Mesothelial cell of epicardium (in vitro differentiated cells): ENCODE measurements around the gene PTPRN2. TPM values are rescaled to one million over a fixed set of nuclear protein-coding genes. Genes with fewer than 3 reads are reported as not detected.

Source experiments
- DNase-seq, 2 experiments: peaks; one replicate each; pipeline ENCODE4 v3.0.0; 2021; ENCODE audit warnings: low spot score in 2 of 2; ENCODE audit not compliant: unreplicated experiment in 2 of 2
- H3K27ac Mint-ChIP-seq: 2 replicates; pipeline ENCODE4 v1.8.0; 2021; ENCODE audit warnings: mixed read lengths
- H3K27me3 Mint-ChIP-seq: 2 replicates; pipeline ENCODE4 v1.8.0; 2021; ENCODE audit warnings: low read depth, mixed read lengths
- H3K36me3 Mint-ChIP-seq: 2 replicates; pipeline ENCODE4 v1.8.0; 2021; ENCODE audit warnings: mixed read lengths
- H3K4me1 Mint-ChIP-seq: 2 replicates; pipeline ENCODE4 v1.8.0; 2021; ENCODE audit warnings: mixed read lengths
- H3K4me3 Mint-ChIP-seq: 2 replicates; pipeline ENCODE4 v1.8.0; 2021; ENCODE audit warnings: mild to moderate bottlenecking, moderate library complexity, mixed read lengths
- H3K9me3 Mint-ChIP-seq: 2 replicates; pipeline ENCODE4 v1.8.0; 2021; ENCODE audit warnings: mixed read lengths
- total RNA-seq: library from RNA; stranded (reverse); gene quantifications from 3 replicates; pipeline ENCODE4 v1.2.1, GENCODE V29; 2021
- TF ChIP-seq, protein P1 (sequence below): fragments of 200-600 bp; sonication (generic); IDR thresholded peaks from one replicate; pipeline ENCODE4 v1.5.0; 2021; ENCODE audit warnings: antibody characterized with exemption; ENCODE audit not compliant: unreplicated experiment

The PTPRN2 gene
- total RNA-seq, 1 donor from 2014 or later, result 2.2 TPM

DNA sequence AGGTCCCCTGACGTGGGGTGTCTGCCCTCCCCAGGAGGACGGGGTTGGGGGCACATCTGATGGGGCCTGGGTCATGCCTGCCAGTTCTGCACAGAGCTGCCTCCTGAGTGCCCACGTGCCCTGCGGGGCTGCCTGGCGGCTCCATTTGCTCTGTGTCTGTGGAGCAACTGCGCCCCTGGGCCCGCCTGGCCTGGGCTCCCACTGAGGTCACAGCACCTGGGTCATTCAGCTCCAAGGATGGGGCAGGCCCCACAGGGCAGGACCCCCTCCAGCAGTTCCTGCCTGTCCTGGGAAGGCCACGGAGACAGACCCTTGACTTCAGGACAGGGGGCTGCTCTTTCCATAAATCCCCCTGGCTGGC, 590.6 kb downstream of the PTPRN2 start:
- Mint-ChIP-seq H3K27me3 (no peaks in the 10 kb centered on the region), H3K27ac (no peak overlapping the region), H3K4me3 (no peak overlapping the region), H3K36me3 (no peaks in the 10 kb centered on the region), H3K4me1 (no peaks in the 10 kb centered on the region), H3K9me3 (no peaks in the 10 kb centered on the region)
- DNase-seq, result no peak
- TF ChIP-seq, protein P1, sequence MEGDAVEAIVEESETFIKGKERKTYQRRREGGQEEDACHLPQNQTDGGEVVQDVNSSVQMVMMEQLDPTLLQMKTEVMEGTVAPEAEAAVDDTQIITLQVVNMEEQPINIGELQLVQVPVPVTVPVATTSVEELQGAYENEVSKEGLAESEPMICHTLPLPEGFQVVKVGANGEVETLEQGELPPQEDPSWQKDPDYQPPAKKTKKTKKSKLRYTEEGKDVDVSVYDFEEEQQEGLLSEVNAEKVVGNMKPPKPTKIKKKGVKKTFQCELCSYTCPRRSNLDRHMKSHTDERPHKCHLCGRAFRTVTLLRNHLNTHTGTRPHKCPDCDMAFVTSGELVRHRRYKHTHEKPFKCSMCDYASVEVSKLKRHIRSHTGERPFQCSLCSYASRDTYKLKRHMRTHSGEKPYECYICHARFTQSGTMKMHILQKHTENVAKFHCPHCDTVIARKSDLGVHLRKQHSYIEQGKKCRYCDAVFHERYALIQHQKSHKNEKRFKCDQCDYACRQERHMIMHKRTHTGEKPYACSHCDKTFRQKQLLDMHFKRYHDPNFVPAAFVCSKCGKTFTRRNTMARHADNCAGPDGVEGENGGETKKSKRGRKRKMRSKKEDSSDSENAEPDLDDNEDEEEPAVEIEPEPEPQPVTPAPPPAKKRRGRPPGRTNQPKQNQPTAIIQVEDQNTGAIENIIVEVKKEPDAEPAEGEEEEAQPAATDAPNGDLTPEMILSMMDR, result no peak

DNA sequence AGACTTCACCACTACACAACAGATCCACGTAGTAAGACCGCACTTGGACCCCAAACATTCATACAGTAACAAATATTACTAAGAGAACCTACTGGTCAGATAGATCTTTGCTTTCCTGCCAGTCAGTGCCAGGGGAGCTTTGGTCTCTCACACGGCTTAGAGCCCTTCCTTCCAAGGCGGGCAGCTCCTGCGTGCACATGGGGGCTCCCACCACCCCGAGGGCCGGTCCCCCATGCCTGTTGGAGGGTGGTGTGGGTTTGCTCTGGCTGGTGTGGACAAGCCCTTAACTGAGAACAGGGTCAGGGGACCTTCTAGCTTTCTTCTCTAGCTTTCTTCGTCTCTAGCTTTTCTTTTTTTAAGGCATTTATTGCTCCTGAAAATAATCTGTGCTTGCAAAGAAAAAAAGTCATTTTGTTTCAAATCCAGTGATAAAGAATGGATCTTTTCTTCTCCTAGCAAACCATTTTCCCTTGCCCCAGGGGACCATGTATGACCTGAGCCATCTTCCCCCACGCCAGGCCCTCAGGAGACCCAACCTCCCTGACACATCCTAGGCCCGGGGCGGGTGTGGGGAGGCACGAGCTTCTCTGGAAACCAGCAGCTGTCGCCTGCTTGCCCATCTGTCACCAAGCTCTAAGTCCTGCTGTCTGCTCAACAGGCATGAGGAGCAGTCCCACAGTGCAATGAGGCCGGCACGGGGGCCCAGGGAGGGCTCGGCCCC, 591.1 kb downstream of the PTPRN2 start:
- Mint-ChIP-seq H3K27ac (no peak overlapping the region), H3K4me1 (no peaks in the 10 kb centered on the region), H3K9me3 (no peaks in the 10 kb centered on the region), H3K4me3 (no peak overlapping the region), H3K27me3 (no peaks in the 10 kb centered on the region), H3K36me3 (no peaks in the 10 kb centered on the region)
- DNase-seq, result no peak
- TF ChIP-seq, protein P1, result no peak

DNA sequence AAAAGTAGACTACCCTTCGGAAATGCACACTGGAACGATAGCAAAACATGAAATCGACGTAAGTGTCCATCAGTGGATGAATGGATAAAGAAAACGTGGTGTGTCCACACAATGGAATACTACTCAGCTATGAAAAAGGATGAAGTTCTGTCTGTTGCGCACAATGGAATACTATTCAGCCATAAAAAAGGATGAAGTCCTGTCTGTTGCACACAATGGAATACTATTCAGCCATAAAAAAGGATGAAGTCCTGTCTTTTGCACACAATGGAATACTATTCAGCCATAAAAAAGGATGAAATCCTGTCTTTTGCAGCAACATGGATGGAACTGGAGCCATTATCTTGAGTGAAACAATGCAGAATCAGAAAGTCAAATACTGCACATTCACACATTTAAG, 591.8 kb downstream of the PTPRN2 start:
- H3K36me3 Mint-ChIP-seq, result no peaks in the 10 kb centered on the region
- DNase-seq, result no peak
- no peaks in the 10 kb centered on the region for H3K9me3 Mint-ChIP-seq
- H3K4me1 Mint-ChIP-seq, result no peaks in the 10 kb centered on the region
- H3K4me3 Mint-ChIP-seq, result no peak overlapping the region
- H3K27me3 Mint-ChIP-seq, result no peaks in the 10 kb centered on the region
- H3K27ac Mint-ChIP-seq, result no peak overlapping the region
- TF ChIP-seq, protein P1, result no peak

DNA sequence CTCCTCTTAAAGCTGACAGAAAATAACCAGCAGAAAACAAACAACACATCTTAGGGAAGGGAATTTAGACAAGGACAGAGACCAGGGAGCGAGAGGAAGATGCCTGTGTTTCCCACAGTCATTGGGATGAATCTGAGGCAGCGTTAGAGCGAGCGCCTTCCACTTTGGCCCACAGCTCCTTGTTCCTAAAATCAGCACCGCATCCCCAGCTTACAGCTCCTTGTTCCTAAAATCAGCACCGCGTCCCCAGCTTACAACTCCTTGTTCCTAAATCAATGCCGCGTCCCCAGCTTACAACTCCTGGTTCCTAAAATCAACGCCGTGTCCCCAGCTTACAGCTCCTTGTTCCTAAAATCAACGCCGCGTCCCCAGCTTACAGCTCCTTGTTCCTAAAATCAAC, 593.3 kb downstream of the PTPRN2 start:
- Mint-ChIP-seq H3K4me3 (no peak overlapping the region), H3K9me3 (no peaks in the 10 kb centered on the region), H3K4me1 (no peaks in the 10 kb centered on the region), H3K27ac (no peak overlapping the region), H3K27me3 (peaks cover 3% of the 10 kb centered on the region), H3K36me3 (no peaks in the 10 kb centered on the region)
- TF ChIP-seq, protein P1, result no peak
- DNase-seq, result no peak

DNA sequence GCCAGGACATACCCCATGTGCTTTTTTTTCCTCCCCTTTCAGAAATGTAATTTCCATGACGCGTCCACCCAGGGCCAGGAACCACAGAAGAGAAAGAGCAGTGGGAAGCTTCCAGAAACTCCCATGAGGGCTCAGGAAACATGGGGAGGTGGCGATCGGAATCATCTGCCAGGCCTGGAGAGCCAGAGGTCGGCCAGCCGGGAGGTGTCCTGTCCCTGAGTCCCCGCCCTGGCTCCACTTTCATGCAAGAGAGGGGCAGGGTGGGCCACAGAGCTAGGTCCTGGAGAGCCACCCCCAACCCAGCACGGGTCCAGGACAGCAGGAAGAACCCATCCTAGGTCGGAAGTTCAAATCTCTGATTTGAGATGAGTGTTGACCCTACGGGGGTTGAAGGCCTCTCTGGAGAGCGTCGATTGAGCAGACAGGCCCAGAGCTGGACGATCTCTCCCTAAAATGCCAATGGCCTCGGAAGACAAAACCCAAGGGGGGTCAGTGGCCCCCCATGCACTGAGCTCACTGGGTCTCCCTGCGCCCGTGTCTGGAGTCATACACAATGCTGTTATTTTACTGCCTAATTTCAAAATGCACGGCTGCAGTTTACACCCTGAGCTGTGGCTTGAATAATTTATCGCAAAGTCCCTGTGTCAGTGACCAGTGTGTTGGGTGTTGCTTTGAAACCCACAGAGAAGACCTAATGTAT, 594.1 kb downstream of the PTPRN2 start:
- Mint-ChIP-seq H3K27me3 (peaks cover 5% of the 10 kb centered on the region), H3K9me3 (no peaks in the 10 kb centered on the region), H3K27ac (no peak overlapping the region), H3K4me1 (no peaks in the 10 kb centered on the region), H3K4me3 (no peak overlapping the region), H3K36me3 (no peaks in the 10 kb centered on the region)
- no peak for DNase-seq
- TF ChIP-seq, protein P1, result no peak
